OCI-LY3 (cell line): ENCODE results near the gene HIVEP3.
A peak's percentile ranks its signal among the peaks of the same experiment; 100 is the strongest.

Experiments
- EZH2phosphoT487 ChIP-seq: fragments of 200-600 bp; shearing (Covaris generic); IDR thresholded peaks from 2 replicates; pipeline ENCODE4 v1.6.1; 2018; ENCODE audit warnings: antibody characterized with exemption, mixed run types, low read depth
- TF ChIP-seq, protein P1 (sequence below): fragments of 200-600, 300-600 bp; sonication (generic); IDR thresholded peaks from 2 replicates; pipeline ENCODE4 v1.5.1; 2014; ENCODE audit warnings: antibody characterized with exemption, low read length, low read depth

DNA sequence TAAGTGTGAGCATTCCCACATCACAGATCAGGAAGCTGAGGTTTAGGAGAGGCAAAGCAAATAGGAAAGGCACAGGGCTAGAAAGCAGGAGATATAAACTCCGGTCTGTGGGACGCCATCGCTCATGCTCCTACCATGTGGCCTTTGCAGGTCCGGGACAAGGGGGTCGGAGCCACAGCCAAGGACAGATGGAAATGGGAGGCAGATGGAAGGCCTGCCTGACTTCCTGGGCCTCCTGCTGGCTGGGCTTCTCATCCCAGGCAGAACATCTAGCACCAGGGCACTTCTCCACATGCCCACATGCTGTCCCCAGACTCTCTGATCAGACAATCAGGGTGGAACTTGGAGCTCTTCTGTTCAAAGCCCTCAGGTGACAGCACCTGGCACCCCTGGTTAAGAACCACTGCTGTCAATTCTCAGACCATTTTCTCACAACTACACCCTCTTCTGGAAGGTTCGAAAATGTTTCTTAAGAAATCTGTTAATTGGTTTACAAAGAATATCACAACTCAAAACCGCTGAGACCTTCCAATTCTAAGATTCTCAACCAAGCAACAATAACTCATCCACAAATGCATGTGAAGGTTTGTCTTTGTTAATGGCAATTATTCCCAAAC, 260.9 kb downstream of the HIVEP3 start:
- TF ChIP-seq, protein P1, sequence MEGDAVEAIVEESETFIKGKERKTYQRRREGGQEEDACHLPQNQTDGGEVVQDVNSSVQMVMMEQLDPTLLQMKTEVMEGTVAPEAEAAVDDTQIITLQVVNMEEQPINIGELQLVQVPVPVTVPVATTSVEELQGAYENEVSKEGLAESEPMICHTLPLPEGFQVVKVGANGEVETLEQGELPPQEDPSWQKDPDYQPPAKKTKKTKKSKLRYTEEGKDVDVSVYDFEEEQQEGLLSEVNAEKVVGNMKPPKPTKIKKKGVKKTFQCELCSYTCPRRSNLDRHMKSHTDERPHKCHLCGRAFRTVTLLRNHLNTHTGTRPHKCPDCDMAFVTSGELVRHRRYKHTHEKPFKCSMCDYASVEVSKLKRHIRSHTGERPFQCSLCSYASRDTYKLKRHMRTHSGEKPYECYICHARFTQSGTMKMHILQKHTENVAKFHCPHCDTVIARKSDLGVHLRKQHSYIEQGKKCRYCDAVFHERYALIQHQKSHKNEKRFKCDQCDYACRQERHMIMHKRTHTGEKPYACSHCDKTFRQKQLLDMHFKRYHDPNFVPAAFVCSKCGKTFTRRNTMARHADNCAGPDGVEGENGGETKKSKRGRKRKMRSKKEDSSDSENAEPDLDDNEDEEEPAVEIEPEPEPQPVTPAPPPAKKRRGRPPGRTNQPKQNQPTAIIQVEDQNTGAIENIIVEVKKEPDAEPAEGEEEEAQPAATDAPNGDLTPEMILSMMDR, result peak; percentile 12; the same call in 1 of the 2 replicates
- no peak for TF ChIP-seq EZH2phosphoT487
